ENCODE measurements around the gene YTHDF1. TPM values are rescaled to one million over a fixed set of nuclear protein-coding genes. Genes with fewer than 3 reads are reported as not detected.

YTHDF1 gene
- total and polyA plus RNA-seq, 2 of the 8 experiments (the other 6 are each of a cell fraction or from before 2014, with no cell fraction given): 32.8 to 66.0 TPM

DNA sequence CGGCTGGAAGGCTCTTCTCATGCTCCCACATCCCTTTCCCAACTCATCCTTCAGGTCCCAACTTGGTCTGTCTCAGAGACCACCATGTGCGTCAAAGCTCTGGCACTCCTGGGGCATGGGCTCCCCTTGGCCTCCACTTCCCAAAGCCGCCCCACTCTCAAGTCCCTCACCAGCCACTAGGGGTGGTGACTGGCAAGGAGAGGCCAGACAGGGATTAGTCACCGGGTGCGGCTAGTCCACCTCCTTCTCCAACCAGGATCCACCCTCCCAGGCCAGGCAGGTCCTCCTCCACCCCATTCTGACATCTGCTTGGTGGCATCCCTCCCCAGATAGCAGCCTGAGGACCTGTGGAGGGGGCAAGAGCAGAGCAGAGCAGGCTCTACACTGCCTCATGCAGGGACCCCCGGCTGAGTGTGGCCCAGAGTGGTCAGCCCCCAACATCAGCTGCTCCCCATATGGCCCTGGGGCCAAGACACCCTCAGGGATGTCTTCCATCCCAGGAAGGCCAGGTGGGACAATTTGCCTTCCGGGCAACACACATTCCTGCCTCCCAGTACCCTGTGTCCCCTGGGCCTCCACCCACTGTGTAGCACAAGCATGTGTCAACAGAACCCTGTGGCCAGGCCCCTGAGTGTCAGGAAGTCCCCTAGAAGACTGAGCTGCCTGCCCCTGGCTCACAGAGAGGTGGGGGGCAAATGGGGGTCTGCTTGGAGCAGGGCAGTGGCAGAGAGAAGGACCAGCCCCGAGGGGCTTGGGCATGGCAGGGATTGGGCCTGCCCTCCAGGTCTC is 29.2 kb downstream of the YTHDF1 start:
- Histone ChIP-seq H2BK120ac (replicated peaks; ENCODE audit: low read depth, low read length) (no peak overlapping the region), H4K20me1 (replicated peaks in 1 of 2; ENCODE audit: control insufficient read depth in 1 of 2, insufficient read depth in 2 of 2, low read length in 2 of 2) (peaks cover 3 to 20% of the 10 kb centered on the region in 2 experiments), H4K8ac (ENCODE audit: extremely low read depth, insufficient read depth, low read length) (no peak overlapping the region), H3K79me1 (ENCODE audit: low read depth, low read length) (no peaks in the 10 kb centered on the region), H2BK15ac (ENCODE audit: low read length) (peak overlapping the region; percentile 54; the same call in 1 of the 2 replicates), H3K79me2 (ENCODE audit: control insufficient read depth in 1 of 2, insufficient read depth in 2 of 2, low read length in 2 of 2) (no peaks in the 10 kb centered on the region), H3K18ac (ENCODE audit: extremely low read depth, low read length) (no peak overlapping the region), H2BK5ac (ENCODE audit: low read depth, low read length) (no peak overlapping the region), H3K4me3 (ENCODE audit: extremely low read depth in 1 of 4, insufficient read depth in 2 of 4, low read depth in 3 of 4, low read length in 4 of 4) (no peak overlapping the region), H4K91ac (replicated peaks; ENCODE audit: insufficient read length, low read length) (no peak overlapping the region), H2AK5ac (ENCODE audit: low read depth, low read length) (no peak overlapping the region), H3K4ac (replicated peaks; ENCODE audit: insufficient read length, low read depth, low read length) (no peak overlapping the region), H2BK20ac (ENCODE audit: low read length) (no peak overlapping the region), H3K4me2 (ENCODE audit: insufficient read depth in 1 of 2, low read depth in 2 of 2, low read length in 2 of 2) (no peak overlapping the region), H3K9ac (replicated peaks in 1 of 4; ENCODE audit: extremely low read depth in 1 of 4, low read depth in 3 of 4, low read length in 3 of 4) (no peak overlapping the region), H3K9me3 (ENCODE audit: insufficient read depth in 2 of 2, low read depth in 1 of 2, low read length in 1 of 2) (peaks cover 0 to 9% of the 10 kb centered on the region in 2 experiments; a peak in 2 of 4 replicates), H3K23ac (ENCODE audit: insufficient read length) (no peak overlapping the region), H3K23me2 (ENCODE audit: low read depth, low read length) (no peaks in the 10 kb centered on the region; the same call in none of the 2 replicates), H3K27me3 (replicated peaks in 1 of 4; ENCODE audit: control insufficient read depth in 3 of 4, extremely low read depth in 1 of 4, insufficient read depth in 3 of 4, low read length in 3 of 4) (no peaks in the 10 kb centered on the region; a peak in 2 of 7 replicates), H3K36me3 (ENCODE audit: control insufficient read depth in 2 of 4, insufficient read depth in 4 of 4, low read length in 3 of 4) (no peaks in the 10 kb centered on the region), H3K27ac (ENCODE audit: low read depth, low read length) (no peak overlapping the region), H2AFZ (ENCODE audit: low read length) (no peak overlapping the region), H2BK12ac (ENCODE audit: low read depth, low read length) (no peak overlapping the region), H3K56ac (replicated peaks; ENCODE audit: insufficient read length, low read depth, low read length) (no peak overlapping the region), H4K5ac (ENCODE audit: insufficient read length, low read depth, low read length) (no peak overlapping the region), H3K4me1 (replicated peaks in 1 of 4; ENCODE audit: control insufficient read depth in 3 of 4, insufficient read depth in 4 of 4, low read length in 3 of 4) (peaks cover 0 to 7% (median 1%) of the 10 kb centered on the region in 4 experiments; a peak in 2 of 7 replicates), H3K14ac (ENCODE audit: insufficient read length) (no peak overlapping the region)
- CTCF ChIA-PET (ENCODE audit: partially characterized antibody): interaction anchor here (0.9 to 1.3 kb wide), 3 partner anchors 12 to 164 kb away, joined by 3 read pairs; no protein-coding TSS in a partner anchor
- no peak for FAIRE-seq
- WGBS, 2 experiments (ENCODE audit: extremely low coverage in 1 of 2, insufficient coverage in 1 of 2, insufficient read length in 1 of 2, insufficient replicate concordance in 2 of 2, low coverage in 1 of 2, low lambda C conversion rate in 2 of 2, missing lambda C conversion rate in 1 of 2): 86% methylated on average over 7 of the region's 8 CpGs; no CpG with 5 or more reads in 1 of the 2 experiments
- TF ChIP-seq, protein P1, sequence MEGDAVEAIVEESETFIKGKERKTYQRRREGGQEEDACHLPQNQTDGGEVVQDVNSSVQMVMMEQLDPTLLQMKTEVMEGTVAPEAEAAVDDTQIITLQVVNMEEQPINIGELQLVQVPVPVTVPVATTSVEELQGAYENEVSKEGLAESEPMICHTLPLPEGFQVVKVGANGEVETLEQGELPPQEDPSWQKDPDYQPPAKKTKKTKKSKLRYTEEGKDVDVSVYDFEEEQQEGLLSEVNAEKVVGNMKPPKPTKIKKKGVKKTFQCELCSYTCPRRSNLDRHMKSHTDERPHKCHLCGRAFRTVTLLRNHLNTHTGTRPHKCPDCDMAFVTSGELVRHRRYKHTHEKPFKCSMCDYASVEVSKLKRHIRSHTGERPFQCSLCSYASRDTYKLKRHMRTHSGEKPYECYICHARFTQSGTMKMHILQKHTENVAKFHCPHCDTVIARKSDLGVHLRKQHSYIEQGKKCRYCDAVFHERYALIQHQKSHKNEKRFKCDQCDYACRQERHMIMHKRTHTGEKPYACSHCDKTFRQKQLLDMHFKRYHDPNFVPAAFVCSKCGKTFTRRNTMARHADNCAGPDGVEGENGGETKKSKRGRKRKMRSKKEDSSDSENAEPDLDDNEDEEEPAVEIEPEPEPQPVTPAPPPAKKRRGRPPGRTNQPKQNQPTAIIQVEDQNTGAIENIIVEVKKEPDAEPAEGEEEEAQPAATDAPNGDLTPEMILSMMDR (IDR thresholded peaks at IDR 0.05; ENCODE audit: control extremely low read depth in 1 of 3, insufficient read depth in 1 of 3, low read depth in 1 of 3, low read length in 3 of 3): peak in 2 of 3 experiments; percentile 29 to 35; a peak in 3 of 4 replicates
- TF ChIP-seq RXRA (IDR thresholded peaks at IDR 0.05; ENCODE audit: insufficient read depth, low read depth, low read length): no peak
- POLR2A ChIA-PET (ENCODE audit: partially characterized antibody): no interaction called here
- DNase-seq (ENCODE audit: low read depth in 1 of 2, low spot score in 2 of 2): no peak

All from H1 (cell line).